IPS-20b (cell line): ENCODE data around the gene CLEC3B.

ENCODE experiments used
- H3K27ac ChIP-seq: one replicate; pipeline ENCODE4 v1.5.1; 2013; ENCODE audit warnings: low read length
- H3K27me3 ChIP-seq: 2 replicates; pipeline ENCODE4 v1.6.1; 2013; ENCODE audit warnings: mild to moderate bottlenecking, low read length, inconsistent platforms; ENCODE audit not compliant: insufficient read depth
- H3K36me3 ChIP-seq: 2 replicates; pipeline ENCODE4 v1.6.1; 2013; ENCODE audit warnings: low read depth, mild to moderate bottlenecking, inconsistent platforms, low read length, moderate library complexity; ENCODE audit not compliant: insufficient read depth
- H3K4me1 ChIP-seq: 2 replicates; pipeline ENCODE4 v1.6.1; 2013; ENCODE audit warnings: mild to moderate bottlenecking, control low read depth, inconsistent platforms, low read length, moderate library complexity; ENCODE audit not compliant: insufficient read depth
- H3K4me3 ChIP-seq: 2 replicates; pipeline ENCODE4 v1.5.1; 2013; ENCODE audit warnings: mild to moderate bottlenecking, low read length, inconsistent platforms
- H3K9ac ChIP-seq: 2 replicates; pipeline ENCODE4 v1.6.1; 2013; ENCODE audit warnings: low read depth, mild to moderate bottlenecking, inconsistent platforms, low read length, moderate library complexity
- H3K9me3 ChIP-seq: 2 replicates; pipeline ENCODE4 v1.6.1; 2013; ENCODE audit warnings: mild to moderate bottlenecking, low read depth, low read length, inconsistent platforms; ENCODE audit not compliant: insufficient read depth

Gene CLEC3B

DNA sequence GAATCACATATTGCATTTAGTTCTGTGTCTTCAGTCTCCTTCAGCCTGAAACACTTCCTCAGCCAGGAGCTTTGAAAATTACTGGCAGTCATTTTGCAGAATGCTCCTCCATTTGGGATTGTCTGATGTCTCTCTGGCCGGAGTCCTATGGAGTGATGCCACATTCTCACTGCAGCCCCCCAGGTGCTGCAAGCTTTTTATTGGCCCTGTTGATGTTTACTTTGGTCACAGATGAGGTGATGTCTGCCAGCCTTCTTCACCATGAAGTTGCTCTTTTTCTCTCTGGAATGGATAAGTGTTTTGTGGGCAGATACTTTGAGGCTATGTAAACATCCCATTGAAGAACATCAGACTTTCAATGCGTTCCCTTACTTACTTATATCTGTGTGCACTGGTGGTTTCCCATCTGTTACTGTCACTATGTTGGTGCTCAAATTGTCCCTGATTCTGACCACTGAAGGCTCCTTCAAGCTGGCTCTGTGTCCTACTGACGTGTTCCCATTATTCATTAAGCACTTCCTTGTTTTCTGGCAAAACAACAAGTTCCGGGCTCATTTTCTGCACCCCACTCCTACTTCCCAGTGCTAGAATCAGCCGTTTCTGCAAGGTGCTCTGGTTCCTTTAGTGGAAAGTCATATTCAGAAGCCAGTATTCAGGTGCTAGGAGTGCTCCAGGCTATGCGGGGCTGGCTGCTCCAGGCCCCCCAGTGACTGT lies 1.4 kb upstream of the CLEC3B start:
- no peak overlapping the region for H3K4me3 ChIP-seq
- H3K4me1 ChIP-seq: no peaks in the 10 kb centered on the region; the same call in 1 of the 2 replicates
- no peaks in the 10 kb centered on the region for H3K36me3 ChIP-seq
- H3K27me3 ChIP-seq: peaks cover 8% of the 10 kb centered on the region; the same call in 1 of the 2 replicates
- H3K9ac ChIP-seq: no peak overlapping the region
- H3K9me3 ChIP-seq: no peaks in the 10 kb centered on the region
- H3K27ac ChIP-seq: no peak overlapping the region

DNA sequence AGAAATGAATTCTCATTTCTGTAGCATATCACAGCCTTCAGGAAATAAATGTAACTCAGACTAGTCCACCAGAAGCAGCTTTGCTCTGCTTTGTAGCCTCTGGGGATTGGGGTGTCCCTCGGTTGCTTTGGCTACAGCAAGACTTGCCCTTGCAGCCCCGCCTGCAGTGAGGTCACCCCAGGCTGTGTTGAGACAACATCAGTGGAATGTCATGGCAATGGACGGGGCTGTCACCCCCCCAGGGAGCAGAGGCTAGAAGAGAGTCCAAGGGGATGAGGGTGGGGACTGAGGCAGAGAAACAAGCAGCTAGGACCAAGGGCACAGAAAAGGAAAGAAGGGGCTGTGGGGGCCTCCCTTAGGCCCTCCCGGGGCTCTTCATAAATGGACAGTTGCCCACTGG lies 854 bp downstream of the CLEC3B start:
- H3K4me3 ChIP-seq: no peak overlapping the region

DNA sequence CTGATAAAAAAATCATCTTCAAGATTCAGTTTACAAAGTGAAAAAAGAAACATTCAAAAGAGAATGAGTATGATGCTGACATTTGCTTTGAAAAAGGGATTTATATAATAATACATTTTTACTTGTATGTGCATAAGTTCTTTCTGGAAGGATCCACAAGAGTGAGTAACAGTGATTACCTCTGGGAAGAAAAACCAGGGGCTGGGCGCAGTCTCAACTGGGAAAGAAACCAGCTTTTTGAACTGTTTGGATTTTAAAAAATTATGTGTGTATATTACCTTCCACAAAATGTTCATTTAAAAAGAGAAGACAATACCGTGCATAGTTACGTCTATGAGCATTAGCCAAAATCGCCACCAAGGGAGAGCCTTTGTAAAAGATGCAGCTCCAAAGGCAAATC lies 1.3 kb downstream of the CLEC3B start:
- no peaks in the 10 kb centered on the region for H3K36me3 ChIP-seq
- no peaks in the 10 kb centered on the region for H3K9me3 ChIP-seq
- no peak overlapping the region for H3K27ac ChIP-seq
- H3K4me3 ChIP-seq: no peak overlapping the region
- H3K4me1 ChIP-seq: no peaks in the 10 kb centered on the region; the same call in 1 of the 2 replicates
- no peak overlapping the region for H3K9ac ChIP-seq
- H3K27me3 ChIP-seq: peaks cover 9% of the 10 kb centered on the region

More for the DNA sequence above, 854 bp downstream of the CLEC3B start:
- no peak overlapping the region for H3K9ac ChIP-seq
- H3K27me3 ChIP-seq: peaks cover 8% of the 10 kb centered on the region; the same call in 1 of the 2 replicates
- H3K36me3 ChIP-seq: no peaks in the 10 kb centered on the region
- H3K27ac ChIP-seq: no peak overlapping the region
- H3K9me3 ChIP-seq: no peaks in the 10 kb centered on the region
- no peaks in the 10 kb centered on the region; the same call in 1 of the 2 replicates for H3K4me1 ChIP-seq

DNA sequence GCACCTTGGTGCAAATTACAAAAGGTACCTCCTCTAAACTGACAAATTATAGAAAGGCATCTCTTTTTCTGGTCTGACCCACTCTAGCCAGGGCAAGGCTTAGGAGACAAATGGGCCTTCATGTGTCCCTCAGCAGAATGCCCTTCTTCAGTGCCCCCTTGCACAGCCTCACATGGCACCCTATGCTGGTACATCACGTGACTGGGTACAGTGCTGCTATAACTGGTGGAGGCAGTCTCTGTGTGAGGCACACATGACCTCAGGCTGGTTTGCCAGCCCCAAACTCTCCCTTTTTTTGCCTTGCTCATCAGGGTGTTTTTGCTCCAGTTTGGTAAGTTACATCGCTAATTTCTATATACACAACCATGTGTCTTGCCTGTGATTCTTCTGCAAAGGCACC lies 3.1 kb downstream of the CLEC3B start:
- H3K36me3 ChIP-seq: no peaks in the 10 kb centered on the region
- H3K4me1 ChIP-seq: no peaks in the 10 kb centered on the region; the same call in 1 of the 2 replicates
- H3K9me3 ChIP-seq: no peaks in the 10 kb centered on the region
- no peak overlapping the region for H3K27ac ChIP-seq
- no peak overlapping the region for H3K4me3 ChIP-seq
- no peak overlapping the region for H3K9ac ChIP-seq
- peaks cover 26% of the 10 kb centered on the region for H3K27me3 ChIP-seq

DNA sequence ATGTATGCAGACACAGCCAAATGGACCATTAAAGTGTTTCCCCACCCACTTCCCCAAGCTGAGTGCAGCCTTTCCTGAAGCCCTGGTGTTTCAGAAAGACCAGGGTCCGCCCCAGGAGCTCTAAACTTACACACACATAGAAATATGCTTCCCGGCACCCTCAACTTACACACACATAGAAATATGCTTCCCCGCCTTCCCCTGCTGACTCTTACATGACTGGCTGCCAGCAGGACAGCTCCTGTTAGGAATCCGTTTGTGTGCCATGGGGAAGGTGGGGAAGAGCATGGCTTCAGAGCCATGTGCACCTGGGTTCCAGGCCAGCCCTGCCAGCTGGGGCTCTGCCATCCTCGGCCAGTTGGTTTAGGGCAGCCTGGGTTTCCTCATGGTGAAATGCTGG lies 3.6 kb downstream of the CLEC3B start:
- no peaks in the 10 kb centered on the region; the same call in 1 of the 2 replicates for H3K4me1 ChIP-seq
- peaks cover 30% of the 10 kb centered on the region for H3K27me3 ChIP-seq
- H3K9me3 ChIP-seq: no peaks in the 10 kb centered on the region
- no peak overlapping the region for H3K27ac ChIP-seq
- no peak overlapping the region for H3K9ac ChIP-seq
- H3K4me3 ChIP-seq: no peak overlapping the region
- H3K36me3 ChIP-seq: no peaks in the 10 kb centered on the region

DNA sequence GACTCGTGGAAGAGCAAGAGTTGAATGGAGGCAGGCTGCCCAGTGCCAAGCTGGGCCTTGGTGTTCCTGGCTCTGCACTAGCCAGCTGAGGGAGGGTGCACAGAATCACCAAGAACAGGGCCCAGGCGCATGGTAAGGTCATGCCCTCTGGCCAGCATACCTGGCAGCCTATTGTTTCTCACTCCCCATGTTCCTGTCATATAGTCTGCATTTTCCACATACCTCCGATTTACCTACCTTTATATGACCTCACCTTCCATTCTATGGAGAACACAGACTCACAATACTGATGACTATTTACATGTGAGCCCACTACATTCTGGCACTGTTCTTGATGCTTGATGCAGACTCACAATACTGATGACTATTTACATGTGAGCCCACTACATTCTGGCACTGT lies 5.4 kb downstream of the CLEC3B start:
- no peak overlapping the region for H3K9ac ChIP-seq
- H3K27me3 ChIP-seq: peaks cover 41% of the 10 kb centered on the region
- no peaks in the 10 kb centered on the region for H3K36me3 ChIP-seq
- H3K4me1 ChIP-seq: no peaks in the 10 kb centered on the region; the same call in 1 of the 2 replicates
- no peaks in the 10 kb centered on the region for H3K9me3 ChIP-seq
- no peak overlapping the region for H3K4me3 ChIP-seq
- H3K27ac ChIP-seq: no peak overlapping the region

DNA sequence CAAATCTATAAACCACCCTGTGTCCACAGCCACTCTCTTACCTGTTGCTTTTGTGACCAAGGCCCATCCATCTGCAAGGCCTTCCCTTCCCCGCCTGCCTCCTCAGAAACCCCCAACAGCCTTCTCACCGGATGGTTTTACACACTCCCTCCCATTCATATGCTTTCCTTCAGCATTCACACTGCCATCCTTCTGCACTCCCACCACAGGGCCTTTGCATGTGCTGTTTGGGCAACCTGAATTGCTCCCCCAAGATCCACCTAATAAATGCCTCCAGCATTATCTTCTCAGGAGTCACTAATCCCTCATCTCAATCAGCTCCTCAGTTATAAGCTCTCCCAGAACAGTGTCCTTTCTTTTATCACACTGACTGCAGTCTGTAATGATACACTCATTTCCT lies 6.0 kb downstream of the CLEC3B start:
- no peaks in the 10 kb centered on the region for H3K36me3 ChIP-seq
- H3K27me3 ChIP-seq: peaks cover 47% of the 10 kb centered on the region
- no peaks in the 10 kb centered on the region; the same call in 1 of the 2 replicates for H3K4me1 ChIP-seq
- no peak overlapping the region for H3K9ac ChIP-seq
- H3K9me3 ChIP-seq: no peaks in the 10 kb centered on the region
- H3K4me3 ChIP-seq: no peak overlapping the region
- H3K27ac ChIP-seq: no peak overlapping the region

DNA sequence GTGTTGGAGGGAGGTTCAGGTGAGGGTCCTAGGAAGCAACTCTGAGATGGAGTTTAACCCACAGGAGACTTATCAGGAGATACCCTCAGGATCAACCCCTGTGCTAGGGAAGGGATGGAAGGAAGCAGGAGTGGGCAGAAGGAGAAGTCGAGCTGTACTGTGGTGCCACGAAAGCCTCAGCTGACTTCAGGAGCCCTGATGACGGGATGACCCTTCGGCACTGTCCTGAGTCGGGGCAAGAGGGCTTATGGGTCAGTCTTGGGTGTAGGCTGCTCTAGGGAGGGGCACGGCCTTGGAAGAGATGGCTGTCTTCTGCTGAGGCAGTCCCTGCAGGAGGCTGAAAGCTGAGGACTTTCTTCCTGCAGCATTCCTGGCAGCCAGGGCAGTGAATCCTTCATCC lies 7.7 kb downstream of the CLEC3B start:
- Histone ChIP-seq H3K27me3 (peaks cover 51% of the 10 kb centered on the region), H3K4me1 (peaks cover 6% of the 10 kb centered on the region; the same call in 1 of the 2 replicates), H3K36me3 (no peaks in the 10 kb centered on the region), H3K4me3 (no peak overlapping the region), H3K27ac (no peak overlapping the region), H3K9me3 (no peaks in the 10 kb centered on the region), H3K9ac (no peak overlapping the region)

DNA sequence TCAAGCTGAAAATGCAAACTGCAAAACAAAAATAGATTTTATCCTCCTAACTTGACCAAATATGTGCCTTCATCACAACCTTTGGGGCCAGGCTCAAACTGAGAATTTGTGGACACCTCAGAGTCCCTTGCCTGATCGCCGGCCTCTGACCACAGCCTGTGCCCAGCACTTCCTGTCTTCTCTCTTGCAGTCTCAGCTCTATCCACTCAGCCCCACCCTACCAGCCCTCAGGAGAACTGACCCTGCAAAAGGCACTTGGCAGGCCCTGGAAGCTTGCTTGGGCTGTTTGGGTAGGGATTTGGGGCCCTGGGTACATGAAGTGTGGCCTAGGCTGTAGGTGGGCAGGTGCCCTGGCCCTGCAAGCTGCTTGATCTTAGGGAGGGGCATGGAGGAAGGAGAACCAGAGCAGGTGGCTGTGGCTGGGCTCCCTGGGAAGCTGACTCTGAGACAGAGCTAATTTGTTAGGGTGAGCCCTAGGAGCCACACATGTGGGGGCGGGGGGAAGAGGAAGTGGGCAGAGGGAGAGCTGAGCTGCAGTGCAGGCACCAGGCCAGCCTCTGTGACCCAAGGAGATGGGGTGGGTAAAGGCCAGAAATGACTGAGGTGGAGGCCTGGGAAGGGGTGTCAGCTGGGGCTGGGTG lies 8.6 kb downstream of the CLEC3B start:
- Histone ChIP-seq H3K4me3 (no peak overlapping the region), H3K9me3 (no peaks in the 10 kb centered on the region), H3K27me3 (peaks cover 51% of the 10 kb centered on the region), H3K9ac (no peak overlapping the region), H3K27ac (no peak overlapping the region), H3K36me3 (no peaks in the 10 kb centered on the region), H3K4me1 (peaks cover 6% of the 10 kb centered on the region; the same call in 1 of the 2 replicates)

DNA sequence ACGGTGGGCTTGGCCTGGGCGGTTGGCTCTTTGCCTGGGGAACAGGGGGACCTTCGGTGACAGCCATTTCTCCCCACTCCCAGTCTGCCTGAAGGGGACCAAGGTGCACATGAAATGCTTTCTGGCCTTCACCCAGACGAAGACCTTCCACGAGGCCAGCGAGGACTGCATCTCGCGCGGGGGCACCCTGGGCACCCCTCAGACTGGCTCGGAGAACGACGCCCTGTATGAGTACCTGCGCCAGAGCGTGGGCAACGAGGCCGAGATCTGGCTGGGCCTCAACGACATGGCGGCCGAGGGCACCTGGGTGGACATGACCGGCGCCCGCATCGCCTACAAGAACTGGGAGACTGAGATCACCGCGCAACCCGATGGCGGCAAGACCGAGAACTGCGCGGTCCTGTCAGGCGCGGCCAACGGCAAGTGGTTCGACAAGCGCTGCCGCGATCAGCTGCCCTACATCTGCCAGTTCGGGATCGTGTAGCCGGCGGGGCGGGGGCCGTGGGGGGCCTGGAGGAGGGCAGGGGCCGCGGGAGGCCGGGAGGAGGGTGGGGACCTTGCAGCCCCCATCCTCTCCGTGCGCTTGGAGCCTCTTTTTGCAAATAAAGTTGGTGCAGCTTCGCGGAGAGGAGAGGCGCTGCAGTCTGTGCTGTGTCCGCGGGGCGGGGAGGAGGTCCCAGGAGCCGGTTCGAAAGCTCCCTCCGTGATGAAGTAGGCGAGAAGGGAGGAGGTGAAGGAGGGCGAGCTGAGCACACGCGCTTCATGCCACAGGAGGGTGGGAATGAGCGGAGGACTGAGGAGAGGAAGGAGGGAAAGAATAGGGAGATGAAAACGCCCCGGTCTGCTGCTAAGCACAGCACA lies 9.6 kb downstream of the CLEC3B start:
- H3K9me3 ChIP-seq: no peaks in the 10 kb centered on the region
- peaks cover 6% of the 10 kb centered on the region; the same call in 1 of the 2 replicates for H3K4me1 ChIP-seq
- peaks cover 51% of the 10 kb centered on the region for H3K27me3 ChIP-seq
- H3K9ac ChIP-seq: no peak overlapping the region
- H3K4me3 ChIP-seq: peak overlapping the region; percentile 60
- H3K36me3 ChIP-seq: no peaks in the 10 kb centered on the region
- H3K27ac ChIP-seq: no peak overlapping the region

DNA sequence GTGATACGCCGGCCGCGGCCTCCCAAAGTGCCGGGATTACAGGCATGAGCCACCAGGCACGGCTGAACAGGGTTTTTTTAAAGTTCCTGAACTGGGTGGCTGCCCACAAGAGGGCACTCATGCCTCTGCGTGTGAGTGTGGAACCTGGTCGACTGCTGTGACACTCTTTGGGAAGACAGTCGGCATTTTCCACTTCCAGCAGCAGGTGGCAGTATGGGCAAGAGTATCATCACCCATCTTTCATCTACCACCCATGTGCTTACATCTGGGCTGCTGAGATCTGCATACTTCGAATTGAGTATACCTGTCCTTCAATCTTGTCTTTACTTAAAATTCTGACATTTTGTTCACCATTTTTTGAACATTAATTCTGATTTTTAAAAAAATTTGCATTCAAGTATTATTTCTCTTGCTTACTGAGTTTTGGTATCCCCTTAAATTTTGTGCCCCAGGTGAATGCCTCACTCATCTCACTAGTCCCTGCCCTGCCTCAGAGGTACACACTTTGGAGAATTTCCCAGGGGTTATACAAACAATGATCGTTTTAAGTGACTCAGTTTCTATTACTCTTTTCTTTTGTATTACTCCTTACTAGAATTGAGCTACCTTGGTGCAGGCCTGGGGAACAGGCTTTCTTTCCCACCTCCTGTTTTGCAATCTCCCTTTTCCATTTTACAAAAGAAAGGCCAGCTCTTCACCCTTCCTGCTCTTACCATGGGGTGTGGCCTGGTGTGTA lies 11.8 kb downstream of the CLEC3B start:
- Histone ChIP-seq H3K4me1 (peaks cover 6% of the 10 kb centered on the region; the same call in 1 of the 2 replicates), H3K27me3 (peaks cover 46% of the 10 kb centered on the region), H3K4me3 (no peak overlapping the region), H3K9me3 (no peaks in the 10 kb centered on the region), H3K9ac (no peak overlapping the region), H3K27ac (no peak overlapping the region), H3K36me3 (no peaks in the 10 kb centered on the region)
